CD14-positive monocyte (primary cell): Measurements from ENCODE around the gene SDF4. TPM values are rescaled to one million over a fixed set of nuclear protein-coding genes. Genes with fewer than 3 reads are reported as not detected.

Source experiments
- DNase-seq, 3 donors: peaks; one replicate each; pipeline ENCODE4 v3.0.0-alpha.2; 2011 to 2022
- H2AFZ ChIP-seq: 2 replicates; pipeline ENCODE4 v1.6.0; 2012; ENCODE audit warnings: mild to moderate bottlenecking, low read depth, low read length, inconsistent platforms; ENCODE audit not compliant: insufficient read depth, poor library complexity, severe bottlenecking
- H3K27ac ChIP-seq, 2 donors: 1 replicate in 1 of 2; 2 replicates in 1 of 2; pipeline ENCODE4 v1.5.1; 2012 to 2013; ENCODE audit warnings: low read length in 2 of 2, control low read depth in 1 of 2, inconsistent platforms in 1 of 2, low read depth in 1 of 2, mild to moderate bottlenecking in 1 of 2
- H3K27me3 ChIP-seq, 2 donors: one replicate each; pipeline versions ENCODE4 v1.6.0 to v1.6.1; 2011 to 2013; ENCODE audit warnings: low read length in 2 of 2; ENCODE audit not compliant: control insufficient read depth in 2 of 2, insufficient read depth in 2 of 2
- H3K36me3 ChIP-seq, 2 donors: replicated peaks in 1 of 2; 1 replicate in 1 of 2; 2 replicates in 1 of 2; pipeline versions ENCODE4 v1.5.1 to v1.6.1; 2012 to 2013; ENCODE audit warnings: low read length in 2 of 2, control low read depth in 1 of 2, inconsistent platforms in 1 of 2, mild to moderate bottlenecking in 1 of 2; ENCODE audit not compliant: insufficient read depth in 2 of 2, control insufficient read depth in 1 of 2
- H3K4me1 ChIP-seq, 2 donors: 1 replicate in 1 of 2; 2 replicates in 1 of 2; pipeline versions ENCODE4 v1.5.1 to v1.6.1; 2012 to 2013; ENCODE audit warnings: low read length in 2 of 2, control low read depth in 1 of 2, inconsistent platforms in 1 of 2, mild to moderate bottlenecking in 1 of 2, moderate library complexity in 1 of 2; ENCODE audit not compliant: insufficient read depth in 2 of 2, control insufficient read depth in 1 of 2
- H3K4me2 ChIP-seq: replicated peaks from 2 replicates; pipeline ENCODE3; 2012; ENCODE audit warnings: low read length, moderate library complexity, mild to moderate bottlenecking; ENCODE audit not compliant: poor library complexity, severe bottlenecking; ENCODE audit errors: extremely low read depth
- H3K4me3 ChIP-seq, 3 experiments: fragments of 200-600 bp in 1 of 3; sonication (generic) in 1 of 3; replicated peaks in 1 of 3; 1 replicate in 2 of 3; 2 replicates in 1 of 3; pipeline ENCODE4 v1.5.1; 2011 to 2013; ENCODE audit warnings: low read length in 3 of 3, mild to moderate bottlenecking in 3 of 3, control low read depth in 2 of 3, low read depth in 2 of 3, inconsistent platforms in 1 of 3, moderate library complexity in 1 of 3
- H3K79me2 ChIP-seq: 2 replicates; pipeline ENCODE4 v1.6.0; 2012; ENCODE audit warnings: mild to moderate bottlenecking, control low read depth, inconsistent platforms, low read length, moderate library complexity; ENCODE audit not compliant: insufficient read depth
- H3K9ac ChIP-seq: 2 replicates; pipeline ENCODE4 v1.6.0; 2017; ENCODE audit warnings: low read length, mild to moderate bottlenecking; ENCODE audit not compliant: insufficient read depth, poor library complexity, severe bottlenecking
- H3K9me3 ChIP-seq, 2 donors: replicated peaks in 1 of 2; 1 replicate in 1 of 2; 2 replicates in 1 of 2; pipeline versions ENCODE4 v1.5.1 to v1.6.1; 2012 to 2013; ENCODE audit warnings: low read length in 2 of 2, control low read depth in 1 of 2; ENCODE audit not compliant: control insufficient read depth in 1 of 2, insufficient read depth in 1 of 2
- H4K20me1 ChIP-seq: 2 replicates; pipeline ENCODE4 v1.6.0; 2012; ENCODE audit warnings: mild to moderate bottlenecking, low read length, control low read depth, moderate library complexity; ENCODE audit not compliant: insufficient read depth
- H3K27ac Mint-ChIP-seq, 7 donors: one replicate each; pipeline ENCODE4 v1.8.0; 2020; ENCODE audit warnings: mild to moderate bottlenecking in 7 of 7, mixed read lengths in 7 of 7, moderate library complexity in 6 of 7, inconsistent platforms in 2 of 7
- H3K27me3 Mint-ChIP-seq, 3 donors: one replicate each; pipeline ENCODE4 v1.8.0; 2021 to 2022; ENCODE audit warnings: low read depth in 3 of 3, mild to moderate bottlenecking in 3 of 3, mixed read lengths in 3 of 3, moderate library complexity in 3 of 3, inconsistent platforms in 1 of 3
- H3K36me3 Mint-ChIP-seq, 2 donors: one replicate each; pipeline ENCODE4 v1.8.0; 2020; ENCODE audit warnings: mixed read lengths in 2 of 2, inconsistent platforms in 1 of 2, mild to moderate bottlenecking in 1 of 2
- H3K4me1 Mint-ChIP-seq: one replicate; pipeline ENCODE4 v1.8.0; 2020; ENCODE audit warnings: mild to moderate bottlenecking, mixed read lengths
- H3K4me3 Mint-ChIP-seq, 2 donors: one replicate each; pipeline ENCODE4 v1.8.0; 2020; ENCODE audit warnings: mild to moderate bottlenecking in 2 of 2, mixed read lengths in 2 of 2, moderate library complexity in 1 of 2
- H3K9me3 Mint-ChIP-seq, 7 donors: one replicate each; pipeline ENCODE4 v1.8.0; 2020 to 2022; ENCODE audit warnings: mixed read lengths in 7 of 7, mild to moderate bottlenecking in 6 of 7, moderate library complexity in 6 of 7, inconsistent platforms in 2 of 7
- WGBS: methylation state at CpG from one replicate; pipeline ENCODE4 v1.1.5; 2013; ENCODE audit warnings: missing lambda C conversion rate; ENCODE audit not compliant: insufficient coverage; 5-methylcytosine and 5-hydroxymethylcytosine counted together
- intact Hi-C, 2 donors: fragments of 100-400 bp; cut with micrococcal nuclease; formaldehyde crosslinking; loops; one replicate each; pipeline versions ENCODE4 v1.15.0 to v1.15.1; 2023
- polyA plus RNA-seq, 3 donors: library from polyadenylated mRNA; depleted of rRNA in 1 of 3; unstranded in 2 of 3; stranded (reverse) in 1 of 3; fragments of 300-500 nt in 2 of 3; fragments of >200 nt in 1 of 3; fragmentation: Illumina TruSeq in 2 of 3; gene quantifications; 1 replicate in 2 of 3; 2 replicates in 1 of 3; pipeline ENCODE4 v1.2.3, GENCODE V29; 2012 to 2021
- TF ChIP-seq, protein P1 (sequence below): fragments of 200-600 bp; IDR thresholded peaks from one replicate; pipeline ENCODE4 v1.8.0; 2022; ENCODE audit warnings: antibody characterized with exemption, mild to moderate bottlenecking

SDF4 gene
- polyA plus RNA-seq, 3 donors: 81.7 to 98.9 (median 89.0) TPM

DNA sequence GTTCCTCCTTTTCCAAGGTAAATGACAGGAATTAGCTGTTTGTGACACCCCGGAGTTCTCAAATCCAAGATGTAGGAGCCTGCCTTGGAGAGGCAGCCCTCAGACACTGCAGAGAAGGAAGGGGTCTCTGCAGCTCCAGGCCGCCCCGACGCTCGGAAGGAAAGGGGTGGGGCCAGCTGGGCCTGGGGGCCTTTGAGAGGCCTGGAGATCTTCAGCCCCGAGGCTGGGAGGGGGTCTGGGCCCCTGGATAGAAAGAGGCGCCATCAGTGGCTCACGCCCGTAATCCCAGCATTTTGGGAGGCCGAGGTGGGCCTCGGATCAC, 24.3 kb downstream of the SDF4 start:
- H3K36me3 ChIP-seq: no peaks in the 10 kb centered on the region
- H3K27ac ChIP-seq: no peak overlapping the region
- no peaks in the 10 kb centered on the region for H3K9me3 ChIP-seq
- no peak overlapping the region for H3K27ac Mint-ChIP-seq
- H3K4me1 ChIP-seq: no peaks in the 10 kb centered on the region
- H2AFZ ChIP-seq: no peak overlapping the region
- intact Hi-C loops: no loop called here
- no peak overlapping the region for H3K4me2 ChIP-seq
- H3K4me3 ChIP-seq: no peak overlapping the region
- no peaks in the 10 kb centered on the region for H4K20me1 ChIP-seq
- 31% methylated on average over 8 of the region's 11 CpGs for WGBS
- DNase-seq: no peak
- peaks cover 0 to 1% of the 10 kb centered on the region in 2 donors for H3K36me3 Mint-ChIP-seq
- no peaks in the 10 kb centered on the region for H3K79me2 ChIP-seq
- H3K4me1 Mint-ChIP-seq: peaks cover 5% of the 10 kb centered on the region
- peaks cover 42 to 75% (median 53%) of the 10 kb centered on the region in 3 donors for H3K27me3 Mint-ChIP-seq
- no peak overlapping the region for H3K9ac ChIP-seq
- TF ChIP-seq, protein P1, sequence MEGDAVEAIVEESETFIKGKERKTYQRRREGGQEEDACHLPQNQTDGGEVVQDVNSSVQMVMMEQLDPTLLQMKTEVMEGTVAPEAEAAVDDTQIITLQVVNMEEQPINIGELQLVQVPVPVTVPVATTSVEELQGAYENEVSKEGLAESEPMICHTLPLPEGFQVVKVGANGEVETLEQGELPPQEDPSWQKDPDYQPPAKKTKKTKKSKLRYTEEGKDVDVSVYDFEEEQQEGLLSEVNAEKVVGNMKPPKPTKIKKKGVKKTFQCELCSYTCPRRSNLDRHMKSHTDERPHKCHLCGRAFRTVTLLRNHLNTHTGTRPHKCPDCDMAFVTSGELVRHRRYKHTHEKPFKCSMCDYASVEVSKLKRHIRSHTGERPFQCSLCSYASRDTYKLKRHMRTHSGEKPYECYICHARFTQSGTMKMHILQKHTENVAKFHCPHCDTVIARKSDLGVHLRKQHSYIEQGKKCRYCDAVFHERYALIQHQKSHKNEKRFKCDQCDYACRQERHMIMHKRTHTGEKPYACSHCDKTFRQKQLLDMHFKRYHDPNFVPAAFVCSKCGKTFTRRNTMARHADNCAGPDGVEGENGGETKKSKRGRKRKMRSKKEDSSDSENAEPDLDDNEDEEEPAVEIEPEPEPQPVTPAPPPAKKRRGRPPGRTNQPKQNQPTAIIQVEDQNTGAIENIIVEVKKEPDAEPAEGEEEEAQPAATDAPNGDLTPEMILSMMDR: no peak
- peaks cover 7 to 52% of the 10 kb centered on the region in 2 donors for H3K27me3 ChIP-seq
- peak overlapping the region in 1 of 2 donors; percentile 70 for H3K4me3 Mint-ChIP-seq
- peaks cover 0 to 3% (median 2%) of the 10 kb centered on the region in 7 donors for H3K9me3 Mint-ChIP-seq

DNA sequence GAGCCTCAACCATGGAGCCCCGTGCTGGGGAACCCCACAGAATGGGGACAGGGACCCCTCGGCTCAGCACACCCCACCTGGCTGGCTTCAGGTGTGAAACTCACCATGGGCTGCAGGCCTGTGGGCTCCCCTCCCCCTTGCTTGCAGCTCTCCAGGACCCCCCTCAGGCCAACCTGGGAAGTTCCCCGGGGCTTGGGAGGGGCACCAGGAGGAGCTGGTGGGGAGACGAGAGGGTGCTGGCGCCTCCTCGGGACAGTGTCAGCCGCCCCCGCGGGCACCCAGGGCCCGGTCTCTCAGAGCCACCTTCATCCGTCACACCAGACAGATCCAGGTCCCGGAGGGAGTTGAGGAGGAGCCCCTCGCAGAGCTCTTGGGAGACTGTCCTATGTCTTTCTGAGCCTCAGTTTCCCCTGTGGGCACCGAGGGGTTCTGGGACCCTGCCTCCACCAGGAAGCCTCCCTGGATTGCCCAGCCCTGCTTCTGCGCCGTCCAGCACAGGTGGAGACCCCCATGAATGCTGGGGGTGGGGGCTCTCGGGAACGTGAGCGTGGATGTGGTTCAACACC, 24.8 kb downstream of the SDF4 start:
- peaks cover 7 to 48% of the 10 kb centered on the region in 2 donors for H3K27me3 ChIP-seq
- no peak overlapping the region for H3K27ac ChIP-seq
- H3K4me3 ChIP-seq: no peak overlapping the region

More for the DNA sequence above, 24.8 kb downstream of the SDF4 start:
- 51% methylated on average over 14 of the region's 19 CpGs for WGBS
- TF ChIP-seq, protein P1: no peak
- Histone ChIP-seq H2AFZ (no peak overlapping the region), H3K9me3 (no peaks in the 10 kb centered on the region), H3K9ac (no peak overlapping the region), H3K4me1 (no peaks in the 10 kb centered on the region), H3K79me2 (no peaks in the 10 kb centered on the region), H3K4me2 (no peak overlapping the region), H4K20me1 (no peaks in the 10 kb centered on the region), H3K36me3 (no peaks in the 10 kb centered on the region)
- H3K27me3 Mint-ChIP-seq: peaks cover 41 to 71% (median 50%) of the 10 kb centered on the region in 3 donors
- H3K4me1 Mint-ChIP-seq: peaks cover 5% of the 10 kb centered on the region
- no peak for DNase-seq
- peaks cover 0 to 3% (median 2%) of the 10 kb centered on the region in 7 donors for H3K9me3 Mint-ChIP-seq
- peak overlapping the region in 1 of 7 donors; percentile 50 for H3K27ac Mint-ChIP-seq
- intact Hi-C loops: no loop called here
- H3K36me3 Mint-ChIP-seq: peaks cover 0 to 1% of the 10 kb centered on the region in 2 donors
- H3K4me3 Mint-ChIP-seq: peak overlapping the region in 1 of 2 donors; percentile 70
